ENCODE measurements around the gene TAF3.
"Not testable (repeated sequence)": the region's sequence is repeated elsewhere in the genome, so short reads cannot be mapped to it uniquely, and the experiment has no call there.

The TAF3 gene

GRCh38 chr10:7811000-7811399, 7.3 kb upstream of the TAF3 start:
- peaks cover 15 to 21% of the 10 kb centered on the region in 2 experiments for H3K36me3 ChIP-seq (ENCODE audit: control insufficient read depth in 2 of 2, insufficient read depth in 1 of 2, low read length in 2 of 2)
- no peaks in the 10 kb centered on the region for H3K4me1 ChIP-seq (ENCODE audit: control insufficient read depth, insufficient read depth, low read length)
- no peak for TF ChIP-seq ZNF2 (tag by site-specific recombination; IDR thresholded peaks at IDR 0.05)
- no peak for TF ChIP-seq YY2 (tag by site-specific recombination; IDR thresholded peaks at IDR 0.05)
- no peak for TF ChIP-seq GLIS1 (tag by site-specific recombination; IDR thresholded peaks at IDR 0.05)
- no peak for TF ChIP-seq ZNF792 (tag by site-specific recombination; IDR thresholded peaks at IDR 0.05)
- no peak for TF ChIP-seq ZNF140 (tag by site-specific recombination; IDR thresholded peaks at IDR 0.05)
- no peak for TF ChIP-seq ZNF391 (tag by site-specific recombination; IDR thresholded peaks at IDR 0.05; ENCODE audit: borderline replicate concordance, low read depth)
- no peak for TF ChIP-seq REPIN1 (tag by site-specific recombination; IDR thresholded peaks at IDR 0.05; ENCODE audit: low read depth)
- TF ChIP-seq ZNF398 (tag by site-specific recombination; IDR thresholded peaks at IDR 0.05): no peak
- no peak for TF ChIP-seq ZIC2 (tag by site-specific recombination; IDR thresholded peaks at IDR 0.05)
- TF ChIP-seq ZNF416 (tag by site-specific recombination; IDR thresholded peaks at IDR 0.05): no peak
- no peak for TF ChIP-seq ZNF521 (tag by site-specific recombination; IDR thresholded peaks at IDR 0.05)
- TF ChIP-seq ZNF184 (tag by site-specific recombination; IDR thresholded peaks at IDR 0.05): no peak
- TF ChIP-seq ZSCAN30 (tag by site-specific recombination; IDR thresholded peaks at IDR 0.05): no peak
- no peak for TF ChIP-seq ZNF610 (tag by site-specific recombination; IDR thresholded peaks at IDR 0.05; ENCODE audit: borderline replicate concordance)
- no peak for TF ChIP-seq EGR2 (tag by site-specific recombination; IDR thresholded peaks at IDR 0.05; ENCODE audit: low read depth)
- TF ChIP-seq ZNF626 (tag by site-specific recombination; IDR thresholded peaks at IDR 0.05): no peak
- no peak for TF ChIP-seq GLI2 (tag by site-specific recombination; IDR thresholded peaks at IDR 0.05; ENCODE audit: borderline replicate concordance, low read depth)
- TF ChIP-seq SP3 (tag by site-specific recombination; IDR thresholded peaks at IDR 0.05): no peak
- TF ChIP-seq ZNF785 (tag by site-specific recombination; IDR thresholded peaks at IDR 0.05): no peak
- POLR2A ChIA-PET: interaction anchor here (3.6 kb wide), 1 partner anchor 22 kb away, joined by 19 read pairs; the partner anchor contains the start of genes ATP5F1C and KIN
- H3K9me3 ChIP-seq (ENCODE audit: control insufficient read depth, insufficient read depth, low read depth, low read length): no peaks in the 10 kb centered on the region
- CTCF ChIA-PET: no interaction called here
- no peak overlapping the region for H3K27ac ChIP-seq (ENCODE audit: extremely low read depth, low read depth, low read length)
- no peak overlapping the region for H3K4me3 ChIP-seq (ENCODE audit: low read depth, low read length)

- POLR2A ChIA-PET: interaction anchor here (3.6 kb wide), 1 partner anchor 23 kb away, joined by 19 read pairs; the partner anchor contains the start of genes ATP5F1C and KIN
- CTCF ChIA-PET; H3K27ac ChIP-seq (ENCODE audit: extremely low read depth, low read depth, low read length): not testable (repeated sequence)
Measured at GRCh38 chr10:7811743-7812142, 6.6 kb upstream of the TAF3 start.

More at GRCh38 chr10:7811743-7812142, 6.6 kb upstream of the TAF3 start:
- TF ChIP-seq KLF1 (tag by site-specific recombination; IDR thresholded peaks at IDR 0.05) (peak; percentile 60), WT1 (tag by site-specific recombination; IDR thresholded peaks at IDR 0.05) (peak; percentile 16; the same call in 1 of the 2 replicates), PRDM10 (tag by site-specific recombination; IDR thresholded peaks at IDR 0.05) (peak; percentile 40; the same call in 1 of the 2 replicates), ZBTB20 (tag by site-specific recombination; IDR thresholded peaks at IDR 0.05) (0 out of 2 replicates have a peak, but pooled peaks have one; percentile 10)
- H3K4me1 ChIP-seq (ENCODE audit: control insufficient read depth, insufficient read depth, low read length); H3K9me3 ChIP-seq (ENCODE audit: control insufficient read depth, insufficient read depth, low read depth, low read length); H3K4me3 ChIP-seq (ENCODE audit: low read depth, low read length): not testable (repeated sequence)
- H3K36me3 ChIP-seq (ENCODE audit: control insufficient read depth in 2 of 2, insufficient read depth in 1 of 2, low read length in 2 of 2): peaks cover 11 to 15% of the 10 kb centered on the region in 2 experiments

Measured in HEK293 (cell line).